Activated CD8-positive, alpha-beta memory T cell treated with anti-CD3 and anti-CD28 coated beads for 1 hour (primary cell): ENCODE measurements around the gene GLRX5.

Source experiments
- DNase-seq, 2 donors: peaks; one replicate each; pipeline ENCODE4 v3.0.0-alpha.2; 2020; ENCODE audit warnings: low read depth in 1 of 2; ENCODE audit errors: extremely low read depth in 1 of 2

The GLRX5 gene

DNA sequence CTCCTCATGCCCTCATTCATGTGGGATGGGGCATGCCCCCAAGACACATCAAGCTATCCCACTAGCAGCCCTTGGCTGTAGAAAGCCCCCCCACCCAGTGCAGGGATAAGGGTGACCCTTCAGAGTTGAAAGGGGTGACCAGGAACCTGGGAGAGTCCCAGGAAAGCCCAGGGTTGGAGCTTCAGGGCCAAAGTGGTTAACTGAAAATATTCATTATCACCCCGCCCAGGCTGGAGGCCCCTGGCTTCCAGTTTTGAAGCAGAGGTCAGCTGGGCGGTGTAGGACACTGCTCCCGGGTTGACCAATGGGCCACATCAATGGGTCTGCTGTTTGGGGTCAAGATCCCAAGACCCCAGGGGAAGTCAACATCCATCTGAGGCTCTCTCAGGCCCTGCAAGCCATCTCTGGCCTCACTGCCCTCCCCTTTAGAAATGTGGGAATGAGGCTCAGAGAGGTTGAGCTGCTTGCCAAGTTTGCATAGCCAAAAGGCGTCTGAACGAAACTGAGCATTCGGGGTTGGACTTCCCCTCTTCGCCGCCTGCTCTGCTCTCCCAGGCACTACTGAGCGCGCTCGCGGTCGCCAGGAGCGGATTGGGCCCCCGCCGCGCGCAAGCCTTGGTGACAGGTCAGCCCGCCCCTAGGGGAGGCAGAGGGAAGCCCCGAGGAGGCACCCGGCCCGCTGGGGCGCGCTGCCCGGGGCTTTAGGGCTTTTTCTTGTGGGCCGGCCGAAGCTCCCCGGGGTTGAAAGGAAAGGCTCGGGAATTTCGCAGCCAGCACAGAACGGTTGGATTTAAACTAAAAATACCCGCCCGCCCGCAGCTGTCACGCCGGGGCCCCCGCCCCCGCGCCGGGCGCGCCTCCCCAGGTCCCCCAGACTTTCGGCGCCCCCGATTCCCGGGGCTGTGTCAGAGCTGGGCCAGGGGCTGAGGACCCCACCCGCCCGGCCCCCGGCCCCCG is 19.0 kb upstream of the GLRX5 start:
- peak; percentile 55 to 74 for DNase-seq

GRCh38 chr14:95516554-95517181 is 18.2 kb upstream of the GLRX5 start, which contains the start of gene SYNE3:
TSS of gene SYNE3 (minus strand) at chr14:95516650. CDS start at chr14:95475821, 40,829 bp downstream.
- DNase-seq, result peak in 1 of 2 donors; percentile 34

GRCh38 chr14:95518045-95518751 is 16.7 kb upstream of the GLRX5 start:
- DNase-seq, result no peak

GRCh38 chr14:95519699-95520098 is 15.2 kb upstream of the GLRX5 start:
- DNase-seq, result peak; percentile 43 to 50

DNA sequence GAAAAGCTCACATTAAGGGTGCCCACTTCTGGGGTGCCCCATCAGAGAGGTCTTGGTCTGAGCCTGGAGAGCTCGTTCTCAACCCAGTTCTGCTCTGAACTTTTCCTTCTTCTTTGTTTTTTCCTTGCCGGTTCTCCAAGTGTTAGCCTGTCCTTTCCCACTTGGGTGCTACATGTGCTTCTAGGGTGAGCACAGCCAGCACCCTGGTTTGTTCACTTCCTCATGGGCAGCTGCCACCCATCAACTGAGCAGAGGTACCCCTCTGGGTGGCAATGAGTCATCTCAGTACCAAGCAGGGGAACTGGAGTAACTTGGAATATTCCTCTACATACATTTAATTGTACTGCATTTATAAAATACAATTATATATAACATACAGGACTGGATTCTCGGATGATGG is 14.5 kb upstream of the GLRX5 start:
- no peak for DNase-seq

GRCh38 chr14:95521001-95521400 is 13.8 kb upstream of the GLRX5 start:
- DNase-seq, result no peak

- no peak for DNase-seq
Measured at GRCh38 chr14:95522116-95522515, 12.7 kb upstream of the GLRX5 start.

DNA sequence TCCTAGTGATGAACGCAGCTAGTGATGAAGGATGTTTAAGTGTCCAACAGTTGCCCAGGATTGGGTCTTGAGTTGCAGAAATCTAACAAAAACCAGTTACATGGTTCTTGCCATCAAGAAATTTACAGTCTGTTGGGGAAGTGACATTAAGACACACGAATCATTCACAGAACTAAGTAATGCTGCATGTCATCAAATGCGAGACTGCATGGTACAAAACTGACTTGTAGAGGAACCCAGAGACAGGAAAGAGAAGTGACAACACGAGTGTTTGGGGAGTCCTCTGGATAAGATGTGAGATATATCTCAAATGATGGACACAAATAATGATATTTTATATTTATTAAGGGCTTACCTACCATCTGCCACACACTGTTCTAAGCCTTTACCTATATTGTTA is 12.3 kb upstream of the GLRX5 start:
- DNase-seq, result no peak

- no peak for DNase-seq
Measured at GRCh38 chr14:95523051-95523814, 11.6 kb upstream of the GLRX5 start.

GRCh38 chr14:95523815-95524448 is 10.9 kb upstream of the GLRX5 start:
- DNase-seq, result no peak

- no peak for DNase-seq
Measured at GRCh38 chr14:95524706-95525512, 9.9 kb upstream of the GLRX5 start.

DNA sequence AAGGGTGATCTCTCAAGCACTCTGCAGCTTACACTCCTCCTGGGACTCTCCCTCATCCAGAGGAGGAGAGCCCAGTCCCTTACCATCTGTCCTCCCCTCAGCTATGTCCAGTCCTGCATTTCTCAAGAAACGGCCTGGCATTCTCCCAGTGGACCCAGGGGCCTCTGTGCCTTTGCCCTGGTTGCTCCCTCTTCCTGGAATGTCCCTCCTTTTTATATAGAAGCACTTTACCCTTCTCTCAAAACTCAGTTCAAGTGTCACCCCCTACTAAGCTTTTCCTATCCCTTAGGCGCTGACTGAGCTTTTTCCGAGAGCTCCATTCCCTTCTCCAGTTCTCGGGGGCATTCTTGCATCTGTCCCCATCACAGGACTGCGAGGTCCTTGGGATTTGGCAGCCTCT is 8.9 kb upstream of the GLRX5 start:
- no peak for DNase-seq

DNA sequence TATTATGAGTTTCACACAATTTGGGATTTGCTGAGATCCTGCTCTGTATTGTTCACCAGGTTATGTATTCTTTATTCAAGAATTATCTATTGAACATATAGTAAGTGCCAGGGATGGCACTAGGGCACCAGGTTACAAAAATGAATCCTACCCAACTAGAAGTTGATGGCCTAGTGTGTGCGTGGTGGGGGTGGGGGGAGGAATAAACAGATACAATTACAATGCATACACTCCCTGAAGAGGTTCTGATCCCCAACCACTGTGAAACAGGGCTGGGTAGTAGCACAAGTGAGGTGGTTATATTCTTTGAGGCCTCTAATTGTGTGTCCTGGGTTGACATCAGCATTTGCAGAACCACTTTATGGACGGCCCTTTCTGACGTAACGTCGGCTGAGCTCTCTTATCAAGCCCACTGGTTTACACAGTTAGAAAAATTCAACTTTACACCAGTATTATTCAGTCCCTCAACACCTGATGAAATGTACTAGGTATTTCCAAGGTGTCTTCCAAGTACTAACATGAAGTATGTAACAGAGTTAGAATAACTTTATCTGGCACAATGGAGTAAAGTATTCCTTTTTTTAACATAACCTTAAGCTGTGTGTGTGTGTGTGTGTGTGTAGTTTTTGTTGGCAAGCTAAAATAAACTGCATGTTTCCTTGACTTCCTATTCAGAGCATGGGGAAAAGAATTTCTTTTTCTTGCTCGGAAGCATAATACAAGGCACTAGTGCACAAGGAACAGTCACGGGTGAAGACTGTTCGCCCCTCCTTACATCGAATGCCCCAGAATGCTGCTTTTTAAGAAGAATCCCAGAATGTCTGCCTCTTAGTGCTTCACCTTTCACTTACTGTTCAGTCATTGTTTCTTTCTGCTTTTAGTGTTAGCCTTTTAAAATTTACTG is 8.1 kb upstream of the GLRX5 start:
- no peak for DNase-seq

DNA sequence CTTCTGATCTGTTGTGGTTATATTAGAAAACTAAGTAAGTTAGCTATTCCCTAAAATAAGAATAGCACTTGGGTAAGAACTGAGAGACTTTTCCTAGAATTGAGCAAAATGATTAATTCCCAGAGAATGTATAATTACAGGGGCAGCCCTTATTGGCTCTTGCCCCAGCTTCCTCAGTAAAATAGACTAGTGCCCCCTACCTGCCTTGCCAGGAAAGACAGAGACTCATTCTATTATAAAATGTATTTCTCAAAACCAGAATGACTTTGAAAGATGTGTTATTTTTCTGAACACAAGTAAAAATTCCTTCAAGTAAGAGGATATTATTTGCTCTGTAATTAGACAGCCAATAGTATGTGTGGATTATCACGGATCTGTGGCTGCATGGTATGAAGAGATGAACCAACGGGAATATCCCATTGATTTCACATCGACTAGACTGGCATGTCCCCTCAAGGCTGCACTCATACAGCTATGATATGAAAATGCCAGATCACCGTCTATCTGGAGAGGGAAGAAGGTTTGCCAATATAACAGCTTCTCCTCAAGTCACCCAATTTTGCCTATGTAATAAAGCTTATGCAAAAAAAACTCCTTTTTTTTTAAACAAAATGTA is 7.4 kb upstream of the GLRX5 start:
- no peak for DNase-seq

GRCh38 chr14:95529216-95529615 is 5.6 kb upstream of the GLRX5 start:
- no peak for DNase-seq

DNA sequence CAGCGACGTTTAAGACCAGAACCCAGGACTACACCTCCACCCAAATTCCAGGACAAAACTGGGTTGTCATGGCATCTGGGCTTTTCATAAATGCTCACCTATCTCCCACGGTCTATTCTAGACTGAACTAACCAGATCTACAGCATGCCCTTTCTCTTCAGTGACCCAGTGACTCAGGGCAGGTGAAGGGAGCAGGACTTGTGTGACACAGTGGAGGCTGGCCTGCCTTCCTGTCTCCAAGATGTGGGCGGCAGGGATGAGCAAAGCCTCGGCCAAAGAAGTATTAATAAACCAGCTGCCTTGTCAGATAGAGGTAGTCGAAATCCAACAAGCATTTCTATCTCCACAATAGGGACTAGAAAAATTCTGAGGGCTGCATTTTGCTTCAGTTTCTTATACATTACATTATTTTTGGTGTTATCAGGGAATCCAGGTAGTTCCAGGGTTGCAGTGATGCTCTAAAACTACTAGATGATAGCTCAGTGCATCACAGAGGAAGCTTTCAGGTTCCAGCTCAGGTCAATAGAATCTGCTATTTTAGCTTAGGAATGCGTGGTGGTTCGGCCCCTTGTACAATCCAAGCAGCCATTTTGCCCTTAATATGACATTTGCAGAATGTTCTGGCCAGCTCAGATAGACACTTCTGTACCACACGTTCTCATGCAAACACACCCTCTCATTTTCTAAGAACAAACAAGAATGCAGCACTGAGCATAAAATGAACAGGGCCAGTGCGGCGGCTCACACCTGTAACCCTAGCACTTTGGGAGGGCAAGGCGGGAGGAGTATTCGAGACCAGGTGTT is 4.2 kb upstream of the GLRX5 start:
- DNase-seq, result no peak

- no peak for DNase-seq
Measured at GRCh38 chr14:95531473-95531872, 3.4 kb upstream of the GLRX5 start.
